RPMI7951 (cell line): ENCODE data around the gene KRT78. TPM values are rescaled to one million over a fixed set of nuclear protein-coding genes. Genes with fewer than 3 reads are reported as not detected.
"Not testable (repeated sequence)": the region's sequence is repeated elsewhere in the genome, so short reads cannot be mapped to it uniquely, and the experiment has no call there.

Experiments used
- DNase-seq: peaks from one replicate; pipeline ENCODE4 v3.0.0-alpha.2; 2012; ENCODE audit warnings: low read depth
- total RNA-seq: library from RNA; depleted of rRNA; stranded (reverse); fragments of >200 nt; shearing (Covaris generic); gene quantifications from 2 replicates; pipeline ENCODE4 v1.2.3, GENCODE V29; 2014

KRT78 gene
- total RNA-seq, 1 experiment from 2014 or later = 0.36 TPM

DNA sequence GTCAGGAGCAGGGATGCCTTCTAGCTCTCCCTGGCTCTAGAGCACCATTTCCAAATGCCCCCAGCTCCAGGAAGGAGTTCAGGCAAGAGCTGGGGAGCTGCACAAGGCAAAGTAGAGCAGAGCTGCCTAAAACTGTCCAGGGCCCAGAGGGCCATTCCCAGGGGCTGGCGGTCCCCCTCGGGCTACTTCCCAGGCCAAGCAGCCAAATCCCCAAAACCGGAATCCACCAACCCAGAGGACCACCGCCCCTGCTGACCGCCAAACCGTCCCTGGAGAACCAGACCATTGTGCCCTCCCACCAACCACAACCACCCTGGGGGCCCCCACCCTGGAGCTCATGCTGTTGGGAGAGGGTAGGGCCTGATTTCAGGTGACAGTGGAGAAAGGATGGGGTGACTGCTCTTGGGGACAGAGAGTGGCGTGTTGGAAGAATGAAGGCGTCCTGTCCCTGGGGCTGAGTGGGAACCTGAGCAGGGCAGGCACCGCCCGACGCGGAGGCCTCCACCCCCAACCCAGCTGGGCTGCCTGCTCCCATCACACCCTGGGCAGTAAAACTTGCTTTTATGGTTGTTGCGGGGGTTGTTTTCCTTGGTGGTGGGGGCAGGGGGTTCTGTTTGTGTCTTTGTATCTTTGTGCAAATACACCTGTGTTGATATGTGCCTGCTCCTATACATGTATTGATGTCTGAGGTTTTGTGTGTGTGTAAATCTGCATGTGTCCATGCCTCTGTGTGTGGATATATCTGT lies 24.0 kb upstream of the KRT78 start:
- DNase-seq = no peak

DNA sequence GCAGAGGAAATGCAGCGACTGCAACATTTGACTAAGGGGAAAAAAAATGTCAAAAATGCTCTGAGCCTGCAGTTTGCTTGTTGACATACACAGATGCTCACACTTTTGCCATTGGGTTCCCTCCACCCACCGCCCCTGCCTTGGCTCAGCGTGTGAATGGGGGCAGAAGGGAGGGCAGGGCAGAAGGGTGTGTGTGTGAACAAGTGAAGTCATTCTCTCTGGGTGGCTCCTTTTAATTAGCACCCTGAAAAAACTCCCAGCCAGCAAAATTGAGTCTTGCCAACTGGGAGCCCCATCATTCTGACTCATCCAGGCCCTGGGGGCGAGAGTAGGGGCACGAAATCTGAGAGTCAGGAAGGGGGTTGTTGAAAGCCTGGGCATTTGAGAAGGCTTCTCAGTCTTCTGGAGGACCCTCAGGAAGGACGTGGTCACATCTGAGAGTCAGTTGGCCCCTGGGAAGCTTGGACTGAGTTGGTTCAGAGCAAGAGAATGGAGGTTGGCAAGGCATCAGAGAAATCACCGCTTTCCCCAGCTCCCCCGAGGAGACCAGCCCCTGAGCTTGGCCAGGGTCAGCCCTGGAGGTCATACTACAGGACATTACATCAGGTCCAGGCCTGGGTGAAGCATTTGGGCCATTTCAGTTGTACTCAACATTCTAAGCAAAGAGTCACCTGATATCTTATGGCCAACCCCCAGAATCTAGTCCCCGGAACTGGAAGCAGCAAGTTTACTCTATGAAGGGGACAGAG lies 22.7 kb upstream of the KRT78 start:
- peak; percentile 87 for DNase-seq

DNA sequence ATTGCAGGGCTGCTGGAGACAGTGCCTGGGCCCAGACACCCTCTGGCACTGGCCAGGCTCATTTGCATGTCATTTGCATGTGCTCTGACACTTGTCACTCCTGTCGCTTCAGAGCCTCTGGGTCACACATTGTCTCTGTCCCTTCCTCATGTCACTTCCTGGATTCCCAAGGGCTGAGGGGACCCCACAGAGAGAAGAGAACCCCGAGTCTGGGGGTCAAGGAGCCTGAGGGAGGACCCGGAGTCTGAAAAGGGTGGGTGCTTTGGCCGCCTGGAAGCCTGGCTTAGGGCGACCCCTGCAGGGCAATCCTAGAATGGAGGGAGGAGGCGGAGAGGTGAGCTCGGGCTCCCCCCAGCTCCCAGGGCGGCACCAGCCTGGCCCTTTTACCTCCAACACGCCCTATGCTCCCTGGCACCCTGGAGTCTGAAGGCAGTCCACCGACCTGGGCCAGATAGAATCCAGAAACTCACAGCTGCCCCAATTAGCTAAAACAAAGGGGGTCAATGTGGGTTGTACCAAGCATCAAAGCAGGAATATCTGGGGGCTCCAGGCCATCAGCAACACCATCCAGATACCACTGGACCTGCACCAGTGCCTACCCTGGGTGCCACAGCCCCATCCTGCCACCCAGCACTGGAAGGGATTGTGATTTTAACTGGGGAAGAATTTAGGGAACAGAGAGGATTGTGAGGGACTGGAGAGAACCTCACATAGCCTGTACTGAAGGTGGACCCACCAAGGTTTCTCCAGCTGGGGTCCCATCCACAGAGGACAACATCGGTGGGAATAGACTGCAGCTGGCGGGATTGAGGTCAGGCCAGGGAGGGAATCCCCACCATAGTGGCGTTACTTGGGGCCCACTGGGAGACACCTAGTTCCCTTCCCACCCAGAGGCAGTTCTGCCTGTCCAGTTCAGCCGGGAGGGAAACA lies 21.8 kb upstream of the KRT78 start:
- peak; percentile 28 for DNase-seq

DNA sequence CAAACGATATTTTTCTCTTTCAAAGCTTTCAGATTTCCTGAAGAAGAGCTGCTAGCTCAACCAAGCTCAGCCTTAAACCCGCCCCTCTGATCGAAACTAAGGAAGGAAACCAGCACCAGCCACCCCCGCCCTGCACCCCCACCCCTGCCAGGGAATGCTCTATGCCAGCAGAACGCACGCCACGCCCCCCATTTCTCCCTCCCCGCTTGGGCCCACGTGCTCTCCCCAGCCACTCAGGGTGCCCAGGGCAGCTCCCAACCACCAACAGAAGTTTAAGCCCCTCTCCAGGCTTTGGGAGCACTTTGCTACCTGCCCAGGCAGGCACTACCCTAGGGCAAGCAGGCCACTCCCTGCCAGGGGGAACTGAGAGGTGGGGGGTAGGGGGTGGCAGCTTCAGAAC lies 18.8 kb upstream of the KRT78 start:
- DNase-seq = no peak

DNA sequence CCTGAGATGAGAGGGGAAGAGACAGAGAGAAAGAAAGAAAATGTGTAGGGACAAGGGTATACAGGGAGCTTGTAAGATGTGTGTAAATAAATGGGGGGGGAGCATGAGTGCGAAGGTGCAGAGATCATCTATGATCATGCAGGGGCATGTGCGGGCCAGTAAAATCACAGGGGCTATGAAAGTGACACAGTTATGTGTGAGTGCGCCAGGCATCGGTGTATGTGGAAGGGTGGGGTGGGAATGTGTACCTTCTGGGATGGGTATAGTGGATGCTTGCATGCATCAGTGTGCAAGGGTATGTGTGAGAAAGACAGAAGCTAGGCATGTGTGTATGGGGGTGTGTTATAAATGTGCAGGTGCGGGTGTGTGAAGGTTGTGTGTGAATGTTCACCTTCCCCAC lies 18.4 kb upstream of the KRT78 start:
- no peak for DNase-seq

DNA sequence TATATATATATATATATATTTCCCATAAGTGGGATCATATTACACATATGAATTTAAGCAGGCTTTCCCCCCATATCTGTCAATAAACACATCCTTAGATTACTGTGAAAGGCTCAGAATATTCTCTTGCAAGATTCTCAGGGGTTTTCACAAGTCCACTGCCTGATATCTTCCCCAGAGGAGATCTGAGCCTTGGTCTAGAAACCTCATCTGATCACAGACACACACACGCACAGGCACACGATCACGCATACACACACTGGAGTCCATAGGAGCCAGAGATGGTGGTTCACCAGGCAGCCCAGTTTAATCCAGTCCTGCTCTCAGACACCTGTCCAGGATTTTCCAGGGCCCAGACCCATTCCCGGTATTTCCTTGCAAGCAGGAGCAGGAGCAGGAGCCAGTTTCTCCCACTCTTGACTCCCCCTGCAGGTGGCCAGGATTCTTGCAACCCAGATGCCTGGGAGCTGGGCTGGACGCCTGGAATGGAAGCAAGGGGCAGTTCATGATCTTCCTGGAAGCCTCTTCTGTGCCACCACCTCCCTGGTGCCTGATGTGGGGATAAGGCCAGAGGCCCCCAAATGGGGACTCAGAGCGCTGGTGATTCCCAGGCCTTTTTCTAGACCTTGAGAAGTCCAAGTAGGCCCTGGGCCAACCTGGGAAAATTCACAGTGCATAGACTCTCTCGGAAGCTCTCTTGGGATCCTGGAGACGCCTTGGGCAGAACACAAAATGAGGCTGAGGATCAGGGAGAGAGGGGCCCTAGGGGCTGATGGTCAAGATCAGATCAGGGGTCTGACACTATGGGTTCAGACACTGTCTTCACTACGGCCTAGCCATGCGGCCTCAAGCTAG lies 16.5 kb upstream of the KRT78 start:
- DNase-seq = peak; percentile 62

DNA sequence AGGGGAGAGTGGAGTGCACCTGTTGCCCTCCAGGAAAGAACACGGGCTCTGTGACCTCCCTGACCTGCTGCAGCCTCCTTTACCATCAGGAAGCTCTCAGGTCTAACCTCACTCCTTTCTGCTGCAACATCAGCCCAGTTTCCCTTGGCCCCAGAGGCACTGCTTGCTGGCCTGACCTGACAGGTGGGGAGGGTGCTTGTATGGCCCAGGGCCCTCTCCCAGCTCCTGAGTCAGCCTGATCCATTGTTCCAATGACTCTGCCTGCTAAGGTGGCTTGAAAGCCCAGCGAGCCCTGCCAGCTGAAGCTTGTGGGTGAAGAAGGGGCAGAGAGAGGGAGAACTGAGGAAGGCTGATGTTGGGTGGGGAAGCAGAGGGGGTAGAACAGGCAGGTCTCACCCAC lies 13.2 kb upstream of the KRT78 start:
- no peak for DNase-seq

DNA sequence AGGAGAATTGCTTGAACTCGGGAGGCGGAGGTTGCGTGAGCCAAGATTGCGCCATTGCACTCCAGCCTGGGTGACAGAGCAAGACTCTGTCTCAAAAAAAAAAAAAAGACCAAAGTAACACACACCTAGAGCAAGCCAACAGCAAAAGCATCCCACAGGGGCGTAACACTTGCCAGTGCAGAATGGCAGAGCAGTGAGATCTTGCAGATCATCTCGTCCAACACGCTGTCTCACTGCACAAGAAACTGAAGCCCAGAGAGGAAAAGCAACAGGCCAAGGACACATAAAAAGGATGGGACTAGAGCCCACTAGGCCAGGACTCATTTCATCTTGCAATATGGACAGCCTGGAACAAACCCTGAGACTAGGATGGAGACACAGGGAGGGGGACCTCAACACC lies 12.7 kb upstream of the KRT78 start:
- DNase-seq = no peak

DNA sequence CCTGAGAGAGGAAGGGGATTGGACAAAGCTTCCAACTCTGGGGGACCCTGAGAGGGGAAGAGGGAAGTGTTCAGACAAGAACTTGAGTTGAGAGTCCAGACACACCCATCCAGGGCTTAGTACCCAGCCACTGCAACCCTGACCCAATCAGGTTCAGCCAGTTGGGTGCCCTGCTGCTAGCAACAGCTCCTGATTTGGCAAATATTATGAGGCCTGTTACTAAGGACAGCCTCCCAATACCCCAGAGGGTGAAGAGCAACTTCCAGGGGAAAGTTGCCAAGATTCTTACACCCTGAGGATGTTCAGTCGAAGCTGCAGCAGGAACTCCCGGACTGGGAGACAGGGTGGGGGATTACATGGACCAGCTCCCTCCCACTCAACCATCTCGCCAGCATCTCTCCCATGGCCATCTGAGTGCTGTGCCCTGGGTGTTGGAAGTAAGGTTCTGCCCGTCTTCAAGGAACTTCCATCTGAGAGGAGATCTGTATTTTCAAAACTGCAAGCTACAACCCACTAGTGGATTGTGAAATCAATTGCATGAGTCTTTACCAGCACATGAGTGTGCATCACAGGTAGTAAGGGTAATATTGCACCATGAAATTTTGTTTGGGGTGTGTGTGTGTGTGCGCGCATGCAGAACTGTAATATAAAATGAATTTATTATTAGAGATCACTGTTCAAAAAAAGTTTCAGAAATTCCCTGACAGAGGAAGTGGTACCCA lies 11.5 kb upstream of the KRT78 start:
- peak; percentile 89 for DNase-seq

DNA sequence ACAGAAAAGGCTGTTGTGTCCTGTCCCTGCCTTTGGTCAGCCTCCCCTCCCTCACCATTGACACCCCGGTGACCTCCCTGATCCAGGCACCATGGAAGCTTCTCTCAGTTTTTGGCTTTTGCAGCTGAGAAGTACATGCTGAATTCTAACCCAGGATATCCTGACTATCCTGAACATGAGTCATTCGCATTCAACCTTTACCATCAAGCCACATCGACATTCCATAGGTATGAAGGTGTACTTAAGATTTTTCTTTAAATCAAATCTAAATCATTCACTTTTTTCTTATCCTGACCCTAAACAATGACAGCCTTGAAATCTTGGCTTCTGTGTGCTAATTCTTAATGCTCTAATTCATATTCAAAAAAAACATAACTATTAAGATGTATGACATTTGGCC lies 8.7 kb upstream of the KRT78 start:
- DNase-seq = no peak

DNA sequence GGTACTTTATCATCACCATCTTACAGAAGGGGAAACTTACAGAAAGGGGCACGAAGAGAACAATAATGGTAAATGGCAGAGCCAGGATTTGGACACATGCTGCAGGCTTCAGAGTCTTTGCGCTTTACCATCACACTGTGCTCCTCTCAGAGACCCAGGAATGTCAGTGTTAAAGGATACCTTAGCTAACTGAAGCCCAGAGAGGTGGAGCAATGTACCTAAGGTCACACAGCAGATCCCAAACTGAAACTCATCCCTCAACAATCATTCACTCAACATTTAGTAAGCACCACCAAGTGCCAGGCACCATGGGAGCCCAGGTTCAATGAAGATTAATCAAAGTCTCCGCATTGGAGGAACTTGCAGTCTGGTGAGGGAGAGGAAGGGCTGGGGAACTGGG lies 8.0 kb upstream of the KRT78 start:
- no peak for DNase-seq

DNA sequence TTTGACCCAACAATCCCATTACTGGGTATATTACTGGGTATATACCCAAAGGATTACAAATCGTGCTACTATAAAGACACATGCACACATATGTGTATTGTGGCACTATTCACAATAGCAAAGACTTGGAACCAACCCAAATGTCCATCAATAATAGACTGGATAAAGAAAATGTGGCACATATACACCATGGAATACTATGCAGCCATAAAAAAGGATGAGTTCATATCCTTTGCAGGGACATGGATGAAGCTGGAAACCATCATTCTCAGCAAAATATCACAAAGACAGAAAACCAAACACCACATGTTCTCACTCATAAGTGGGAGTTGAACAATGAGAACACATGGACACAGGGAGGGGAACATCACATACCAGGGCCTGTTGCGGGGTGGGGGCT lies 7.3 kb upstream of the KRT78 start:
- not testable (repeated sequence) for DNase-seq

DNA sequence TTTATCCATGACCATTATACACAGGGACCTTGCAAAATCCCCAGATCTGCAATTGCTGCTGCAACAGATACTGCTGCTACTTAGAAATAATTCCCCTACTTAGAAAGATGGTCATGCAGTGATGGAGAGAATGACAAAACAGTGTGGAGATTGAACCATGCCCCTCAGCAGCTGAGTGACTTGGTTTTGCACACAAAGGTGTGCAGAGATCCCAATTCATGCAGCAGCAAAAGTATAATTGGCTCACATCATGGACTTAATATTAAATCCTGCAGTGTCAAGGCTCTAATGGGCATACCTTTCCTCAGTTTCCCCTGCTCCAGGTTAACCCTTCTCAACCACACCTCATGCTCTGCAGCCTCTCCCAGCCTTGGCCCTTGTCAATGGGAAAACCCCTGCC lies 3.0 kb upstream of the KRT78 start:
- no peak for DNase-seq

DNA sequence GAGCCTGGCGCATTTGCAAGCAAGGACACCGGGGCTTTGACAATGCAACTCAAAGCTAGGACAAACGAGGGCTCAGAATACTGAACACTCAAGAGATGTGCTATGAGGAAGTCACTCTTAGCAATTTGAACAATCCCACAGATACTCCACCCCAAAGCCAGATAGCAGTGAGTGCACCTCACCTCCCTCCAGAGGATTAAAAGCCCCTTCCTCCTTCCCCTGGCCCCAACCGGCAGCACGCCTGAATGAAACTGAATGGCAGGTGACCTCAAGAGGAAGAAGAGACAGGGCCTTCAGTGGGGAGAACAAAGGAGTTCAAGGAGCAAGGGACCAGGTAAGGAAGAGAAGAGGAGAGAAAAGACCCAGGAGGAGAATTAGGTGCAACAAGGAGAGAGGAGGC lies 1.9 kb upstream of the KRT78 start:
- DNase-seq = no peak

DNA sequence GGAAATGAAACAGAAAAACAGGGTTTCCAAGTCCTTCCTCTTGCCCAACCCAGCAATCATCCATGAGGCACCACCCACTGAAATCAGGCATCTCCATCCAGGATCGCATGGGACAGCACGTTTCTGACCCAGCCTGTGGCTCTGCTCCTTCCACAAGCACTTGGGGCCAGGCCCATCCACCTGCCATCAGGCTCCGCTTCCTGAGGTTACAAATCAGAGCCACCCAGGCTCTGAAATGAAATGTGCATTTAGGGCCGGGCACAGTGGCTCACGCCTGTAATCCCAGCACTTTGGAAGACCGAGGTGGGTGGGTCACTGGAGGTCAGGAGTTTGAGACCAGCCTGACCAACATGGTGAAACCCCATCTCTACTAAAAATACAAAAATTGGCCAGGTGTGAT lies 717 bp upstream of the KRT78 start:
- DNase-seq = no peak

DNA sequence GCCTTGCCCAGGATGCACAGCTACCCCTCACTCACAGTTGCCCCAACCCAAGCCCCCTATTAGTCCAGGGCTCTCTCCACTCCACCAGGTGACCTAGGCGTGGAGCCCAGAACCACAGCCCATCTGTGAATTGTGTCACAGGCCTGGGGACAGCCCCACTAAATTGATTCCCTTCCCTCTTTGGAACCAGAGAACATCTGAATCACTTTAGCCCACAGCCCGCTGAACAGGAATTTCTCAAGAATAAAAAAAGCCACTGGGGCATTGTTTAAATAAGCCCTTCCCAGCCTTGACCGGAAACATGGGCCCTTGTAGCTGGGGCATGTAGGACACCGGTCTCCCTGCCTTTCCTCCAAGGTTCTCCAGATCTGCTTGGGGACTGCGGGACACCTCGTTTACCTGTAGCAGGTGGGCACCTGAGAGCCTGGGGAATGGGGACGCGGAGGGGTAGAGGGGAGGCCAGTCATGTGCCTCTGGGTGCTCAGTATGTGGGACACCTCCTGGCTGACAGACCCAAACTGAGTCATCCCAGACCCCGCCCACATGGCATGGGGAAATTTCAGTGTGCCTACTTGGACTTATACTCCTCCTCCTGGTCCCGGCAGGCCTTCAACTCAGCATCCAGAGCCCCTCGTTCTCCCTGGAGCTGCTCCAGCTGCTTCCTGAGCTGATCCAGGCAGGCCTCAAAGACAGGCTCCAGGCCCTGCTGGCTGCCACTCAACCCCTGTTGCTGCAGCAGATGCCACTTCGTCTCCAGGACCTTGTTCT lies 1.3 kb downstream of the KRT78 start:
- peak; percentile 96 for DNase-seq

DNA sequence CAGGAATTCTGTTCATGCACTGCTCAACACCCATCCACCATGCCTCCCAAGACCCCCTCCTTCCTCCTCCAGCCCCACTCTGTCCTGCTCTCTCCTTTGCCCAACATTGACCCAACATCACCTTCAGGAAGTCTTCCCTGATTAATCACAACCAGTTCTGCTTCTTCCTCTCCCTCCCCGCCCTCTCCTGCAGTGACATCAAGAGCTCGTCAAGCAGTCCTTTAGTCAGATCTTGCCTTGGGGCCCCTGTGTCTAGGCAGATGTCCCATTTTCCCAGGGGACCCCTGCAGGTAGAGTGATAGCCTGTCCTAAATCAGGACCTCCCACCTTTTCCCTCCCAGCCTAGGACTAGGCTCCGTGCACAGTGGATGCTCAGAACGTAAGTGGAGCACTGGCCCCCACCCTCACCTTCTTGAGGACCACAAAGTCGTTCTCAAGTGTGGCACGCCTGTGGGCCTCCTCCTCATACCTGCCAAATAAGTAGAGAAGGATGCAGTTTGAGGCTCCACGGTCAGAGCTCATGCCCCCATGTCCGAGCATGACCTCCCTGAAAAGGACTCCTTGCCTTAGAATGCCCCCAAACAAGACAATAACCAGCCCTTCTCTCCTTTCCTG lies 2.3 kb downstream of the KRT78 start:
- DNase-seq = no peak

DNA sequence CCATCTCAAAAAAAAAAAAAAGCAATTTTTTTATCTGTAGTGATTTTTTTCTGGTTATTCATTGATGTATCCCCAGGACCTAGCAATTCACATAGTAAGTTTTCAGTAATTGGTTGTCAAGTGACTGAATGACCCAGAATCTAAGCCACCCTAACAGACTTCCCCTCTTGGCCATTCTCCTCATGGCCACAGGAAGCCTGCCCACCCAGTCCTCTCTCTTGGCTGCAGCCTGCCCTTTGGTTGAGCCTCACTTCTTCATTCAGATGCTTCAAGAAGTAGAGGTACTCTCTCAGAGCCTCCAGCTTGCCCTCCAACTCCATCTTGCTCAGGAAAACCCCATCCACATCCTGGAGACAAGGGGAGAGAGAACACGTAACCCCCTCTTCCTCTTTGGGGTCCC lies 2.8 kb downstream of the KRT78 start:
- DNase-seq = no peak

DNA sequence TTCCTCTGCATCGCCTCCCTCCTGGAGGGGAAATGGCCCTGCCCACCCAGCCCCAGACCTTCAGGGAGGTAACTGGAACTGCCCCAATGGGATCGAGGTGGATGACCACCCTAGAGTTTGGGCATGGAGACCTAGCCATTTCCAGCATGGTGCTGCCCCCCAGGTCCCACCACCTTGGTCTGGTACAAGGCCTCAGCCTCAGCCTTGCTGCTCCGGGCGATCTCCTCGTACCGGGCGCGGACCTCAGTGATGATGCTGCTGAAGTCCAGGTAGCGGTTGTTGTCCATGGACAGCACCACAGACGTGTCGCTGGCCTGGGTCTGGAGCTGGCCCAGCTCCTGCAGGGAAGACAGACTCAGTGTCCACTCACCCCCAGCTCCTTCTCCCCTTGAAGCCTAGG lies 4.4 kb downstream of the KRT78 start:
- no peak for DNase-seq
